ENCODE measurements around the gene MTHFSD. TPM values are rescaled to one million over a fixed set of nuclear protein-coding genes. Genes with fewer than 3 reads are reported as not detected.
A peak's percentile ranks its signal among the peaks of the same experiment; 100 is the strongest.

The MTHFSD gene
- total RNA-seq, 2 donors from 2014 or later: 21.2 to 22.4 TPM

GRCh38 chr16:86559802-86560305 is 4.8 kb upstream of the MTHFSD start:
- H3K4me1 Mint-ChIP-seq (ENCODE audit: low read depth): peaks cover 17% of the 10 kb centered on the region
- H3K4me3 Mint-ChIP-seq: no peak overlapping the region
- no peak for DNase-seq
- H3K9me3 Mint-ChIP-seq: no peaks in the 10 kb centered on the region
- no peak for ATAC-seq (replicated peaks in 1 of 2)
- no peak overlapping the region for H3K27ac Mint-ChIP-seq
- H3K36me3 Mint-ChIP-seq (ENCODE audit: insufficient read depth in 2 of 2): no peaks in the 10 kb centered on the region
- H3K27me3 Mint-ChIP-seq (ENCODE audit: low read depth): peaks cover 25% of the 10 kb centered on the region

- no peak for DNase-seq
- no peak overlapping the region for H3K27ac Mint-ChIP-seq
- peaks cover 2 to 5% of the 10 kb centered on the region in 2 donors for H3K36me3 Mint-ChIP-seq (ENCODE audit: insufficient read depth in 2 of 2)
- H3K27me3 Mint-ChIP-seq (ENCODE audit: low read depth): peaks cover 12% of the 10 kb centered on the region
- no peak overlapping the region for H3K4me3 Mint-ChIP-seq
- H3K4me1 Mint-ChIP-seq (ENCODE audit: low read depth): peaks cover 22% of the 10 kb centered on the region
- H3K9me3 Mint-ChIP-seq: no peaks in the 10 kb centered on the region
- no peak for ATAC-seq (replicated peaks in 1 of 2)
Measured at GRCh38 chr16:86558355-86559193, 3.5 kb upstream of the MTHFSD start.

- Mint-ChIP-seq H3K27me3 (ENCODE audit: low read depth) (peaks cover 2% of the 10 kb centered on the region), H3K4me3 (no peak overlapping the region), H3K36me3 (ENCODE audit: insufficient read depth in 2 of 2) (peaks cover 2 to 5% of the 10 kb centered on the region in 2 donors), H3K4me1 (ENCODE audit: low read depth) (peaks cover 22% of the 10 kb centered on the region), H3K9me3 (no peaks in the 10 kb centered on the region), H3K27ac (no peak overlapping the region)
- DNase-seq (no peak), ATAC-seq (replicated peaks in 1 of 2) (no peak)
Measured at GRCh38 chr16:86557587-86557986, 2.6 kb upstream of the MTHFSD start.

GRCh38 chr16:86556576-86556975 is 1.5 kb upstream of the MTHFSD start:
- no peak overlapping the region for H3K27ac Mint-ChIP-seq
- H3K36me3 Mint-ChIP-seq (ENCODE audit: insufficient read depth in 2 of 2): peaks cover 2 to 5% of the 10 kb centered on the region in 2 donors
- H3K27me3 Mint-ChIP-seq (ENCODE audit: low read depth): no peaks in the 10 kb centered on the region
- H3K4me3 Mint-ChIP-seq: peak overlapping the region in 1 of 2 donors; percentile 94
- DNase-seq: no peak
- H3K4me1 Mint-ChIP-seq (ENCODE audit: low read depth): peaks cover 26% of the 10 kb centered on the region
- H3K9me3 Mint-ChIP-seq: no peaks in the 10 kb centered on the region
- ATAC-seq (replicated peaks in 1 of 2): no peak

GRCh38 chr16:86555704-86556075 is 655 bp upstream of the MTHFSD start:
- Mint-ChIP-seq H3K27ac (peak overlapping the region; percentile 94), H3K36me3 (ENCODE audit: insufficient read depth in 2 of 2) (peaks cover 2 to 5% of the 10 kb centered on the region in 2 donors), H3K4me1 (ENCODE audit: low read depth) (peaks cover 33% of the 10 kb centered on the region), H3K27me3 (ENCODE audit: low read depth) (no peaks in the 10 kb centered on the region), H3K9me3 (no peaks in the 10 kb centered on the region), H3K4me3 (peak overlapping the region; percentile 86 to 94)
- DNase-seq: no peak
- ATAC-seq (replicated peaks in 1 of 2): no peak

GRCh38 chr16:86554599-86554916 is 477 bp downstream of the MTHFSD start:
- H3K36me3 Mint-ChIP-seq (ENCODE audit: insufficient read depth in 2 of 2): peaks cover 2 to 5% of the 10 kb centered on the region in 2 donors
- ATAC-seq (replicated peaks in 1 of 2) (no peak), DNase-seq (no peak)
- peak overlapping the region; percentile 82 for H3K27ac Mint-ChIP-seq
- H3K4me1 Mint-ChIP-seq (ENCODE audit: low read depth): peaks cover 41% of the 10 kb centered on the region
- peak overlapping the region; percentile 86 to 94 for H3K4me3 Mint-ChIP-seq
- no peaks in the 10 kb centered on the region for H3K27me3 Mint-ChIP-seq (ENCODE audit: low read depth)
- H3K9me3 Mint-ChIP-seq: no peaks in the 10 kb centered on the region

GRCh38 chr16:86553356-86553755 is 1.7 kb downstream of the MTHFSD start:
- H3K9me3 Mint-ChIP-seq: no peaks in the 10 kb centered on the region
- peak overlapping the region in 1 of 2 donors; percentile 94 for H3K4me3 Mint-ChIP-seq
- H3K36me3 Mint-ChIP-seq (ENCODE audit: insufficient read depth in 2 of 2): peaks cover 2 to 5% of the 10 kb centered on the region in 2 donors
- no peak for DNase-seq
- peaks cover 53% of the 10 kb centered on the region for H3K4me1 Mint-ChIP-seq (ENCODE audit: low read depth)
- H3K27ac Mint-ChIP-seq: no peak overlapping the region
- H3K27me3 Mint-ChIP-seq (ENCODE audit: low read depth): no peaks in the 10 kb centered on the region
- no peak for ATAC-seq (replicated peaks in 1 of 2)

GRCh38 chr16:86550281-86550680 is 4.8 kb downstream of the MTHFSD start:
- Mint-ChIP-seq H3K9me3 (no peaks in the 10 kb centered on the region), H3K36me3 (ENCODE audit: insufficient read depth in 2 of 2) (peaks cover 2 to 9% of the 10 kb centered on the region in 2 donors), H3K4me1 (ENCODE audit: low read depth) (peaks cover 50% of the 10 kb centered on the region), H3K27me3 (ENCODE audit: low read depth) (no peaks in the 10 kb centered on the region), H3K4me3 (no peak overlapping the region), H3K27ac (no peak overlapping the region)
- ATAC-seq (replicated peaks in 1 of 2) (no peak), DNase-seq (no peak)

- ATAC-seq (replicated peaks in 1 of 2) (no peak), DNase-seq (no peak)
- Mint-ChIP-seq H3K4me1 (ENCODE audit: low read depth) (peaks cover 46% of the 10 kb centered on the region), H3K36me3 (ENCODE audit: insufficient read depth in 2 of 2) (peaks cover 2 to 10% of the 10 kb centered on the region in 2 donors), H3K27me3 (ENCODE audit: low read depth) (no peaks in the 10 kb centered on the region), H3K4me3 (no peak overlapping the region), H3K27ac (no peak overlapping the region), H3K9me3 (no peaks in the 10 kb centered on the region)
Measured at GRCh38 chr16:86549893-86550190, 5.2 kb downstream of the MTHFSD start.

GRCh38 chr16:86549076-86549892 is 5.8 kb downstream of the MTHFSD start:
- peaks cover 42% of the 10 kb centered on the region for H3K4me1 Mint-ChIP-seq (ENCODE audit: low read depth)
- H3K27ac Mint-ChIP-seq: peak overlapping the region; percentile 40
- H3K36me3 Mint-ChIP-seq (ENCODE audit: insufficient read depth in 2 of 2): peaks cover 2 to 9% of the 10 kb centered on the region in 2 donors
- peak overlapping the region; percentile 23 to 31 for H3K4me3 Mint-ChIP-seq
- ATAC-seq (replicated peaks in 1 of 2) (peak; percentile 94 to 95), DNase-seq (peak; percentile 73 to 78)
- H3K9me3 Mint-ChIP-seq: no peaks in the 10 kb centered on the region
- no peaks in the 10 kb centered on the region for H3K27me3 Mint-ChIP-seq (ENCODE audit: low read depth)

GRCh38 chr16:86547286-86547685 is 7.7 kb downstream of the MTHFSD start:
- Mint-ChIP-seq H3K4me1 (ENCODE audit: low read depth) (peaks cover 29% of the 10 kb centered on the region), H3K4me3 (no peak overlapping the region), H3K27me3 (ENCODE audit: low read depth) (no peaks in the 10 kb centered on the region), H3K9me3 (no peaks in the 10 kb centered on the region), H3K27ac (no peak overlapping the region), H3K36me3 (ENCODE audit: insufficient read depth in 2 of 2) (peaks cover 0 to 5% of the 10 kb centered on the region in 2 donors)
- DNase-seq (no peak), ATAC-seq (replicated peaks in 1 of 2) (no peak)

- no peak for DNase-seq
- H3K4me3 Mint-ChIP-seq: no peak overlapping the region
- no peak overlapping the region for H3K27ac Mint-ChIP-seq
- ATAC-seq (replicated peaks in 1 of 2): no peak
- H3K27me3 Mint-ChIP-seq (ENCODE audit: low read depth): no peaks in the 10 kb centered on the region
- peaks cover 29% of the 10 kb centered on the region for H3K4me1 Mint-ChIP-seq (ENCODE audit: low read depth)
- peaks cover 0 to 5% of the 10 kb centered on the region in 2 donors for H3K36me3 Mint-ChIP-seq (ENCODE audit: insufficient read depth in 2 of 2)
- H3K9me3 Mint-ChIP-seq: no peaks in the 10 kb centered on the region
Measured at GRCh38 chr16:86546638-86547013, 8.4 kb downstream of the MTHFSD start.

- DNase-seq (no peak), ATAC-seq (replicated peaks in 1 of 2) (no peak)
- Mint-ChIP-seq H3K9me3 (no peaks in the 10 kb centered on the region), H3K27me3 (ENCODE audit: low read depth) (no peaks in the 10 kb centered on the region), H3K27ac (no peak overlapping the region), H3K4me1 (ENCODE audit: low read depth) (peaks cover 24% of the 10 kb centered on the region), H3K36me3 (ENCODE audit: insufficient read depth in 2 of 2) (peaks cover 0 to 5% of the 10 kb centered on the region in 2 donors), H3K4me3 (no peak overlapping the region)
Measured at GRCh38 chr16:86545954-86546637, 8.9 kb downstream of the MTHFSD start.

All from activated T-cell treated with anti-CD3 and anti-CD28 coated beads, Interleukin-2, amount 50 U/mL, for 72 hours (primary cell).